ENCODE measurements around the gene LPIN3. TPM values are rescaled to one million over a fixed set of nuclear protein-coding genes. Genes with fewer than 3 reads are reported as not detected.

Gene LPIN3
- total and polyA plus RNA-seq, 2 of the 4 experiments (the other 2 are of a cell fraction), result 2.3 to 8.3 TPM

GRCh38 chr20:41363601-41364000 is 23.0 kb downstream of the LPIN3 start:
- Histone ChIP-seq H4K91ac (ENCODE audit: insufficient read depth, low read depth, low read length) (no peak overlapping the region), H3K79me1 (ENCODE audit: low read depth in 1 of 2, low read length in 2 of 2) (no peaks in the 10 kb centered on the region), H3K23ac (ENCODE audit: low read depth, low read length) (no peak overlapping the region), H3K9ac (ENCODE audit: low read depth, low read length) (no peak overlapping the region), H3K36me3 (ENCODE audit: control insufficient read depth, insufficient read depth, low read length) (no peaks in the 10 kb centered on the region), H3K56ac (ENCODE audit: extremely low read depth, insufficient read depth, low read length) (no peak overlapping the region), H2AK5ac (ENCODE audit: low read depth, low read length) (no peak overlapping the region), H4K8ac (ENCODE audit: low read depth in 2 of 2, low read length in 2 of 2) (no peak overlapping the region), H2BK15ac (ENCODE audit: low read depth, low read length) (no peak overlapping the region), H3K4me3 (ENCODE audit: insufficient read depth, low read depth, low read length) (no peak overlapping the region), H3K14ac (replicated peaks; ENCODE audit: low read depth, low read length) (no peak overlapping the region), H3K27me3 (ENCODE audit: control insufficient read depth, insufficient read depth, low read length) (peaks cover 45% of the 10 kb centered on the region), H3K9me3 (ENCODE audit: control insufficient read depth, insufficient read depth, low read length) (no peaks in the 10 kb centered on the region), H3K4me1 (ENCODE audit: control insufficient read depth, insufficient read depth, low read length) (no peaks in the 10 kb centered on the region), H2AFZ (replicated peaks; ENCODE audit: low read length, poor library complexity) (no peak overlapping the region), H2AK9ac (replicated peaks; ENCODE audit: low read depth, low read length, poor library complexity) (no peak overlapping the region), H4K20me1 (ENCODE audit: insufficient read depth, low read length) (peaks cover 4% of the 10 kb centered on the region; the same call in 1 of the 2 replicates), H3K4me2 (ENCODE audit: low read depth, low read length) (no peak overlapping the region), H4K5ac (ENCODE audit: low read depth, low read length) (no peak overlapping the region), H3K9me1 (ENCODE audit: insufficient read depth, low read length) (no peaks in the 10 kb centered on the region), H3K27ac (ENCODE audit: insufficient read depth, low read length) (no peak overlapping the region), H2BK20ac (ENCODE audit: low read depth, low read length) (no peak overlapping the region), H2BK120ac (ENCODE audit: low read depth, low read length) (no peak overlapping the region), H3K18ac (ENCODE audit: low read depth, low read length) (no peak overlapping the region), H3K4ac (ENCODE audit: low read depth, low read length) (no peak overlapping the region), H2BK5ac (ENCODE audit: low read depth, low read length, poor library complexity, severe bottlenecking) (no peak overlapping the region)
- dilution Hi-C loops (cut with HindIII; ENCODE audit: low sequenced_read_pairs, unreplicated experiment), result no loop called here
- DNase-seq, result no peak
- in situ Hi-C loops (cut with MboI; ENCODE audit: low sequenced_read_pairs), result no loop called here
- no TSS peak for BruUV-seq (replicated peaks)
- intact Hi-C loops (cut with micrococcal nuclease), result no loop called here
- TF ChIP-seq FOS (IDR thresholded peaks at IDR 0.05; ENCODE audit: low read depth, low read length), result no peak
- no peak for TF ChIP-seq RAD21 (IDR thresholded peaks at IDR 0.05; ENCODE audit: low read length)
- TF ChIP-seq RCOR1 (IDR thresholded peaks at IDR 0.05; ENCODE audit: insufficient replicate concordance, low read length), result no peak
- no peak for TF ChIP-seq SMC3 (IDR thresholded peaks at IDR 0.05; ENCODE audit: low read depth, low read length)
- TF ChIP-seq USF2 (IDR thresholded peaks at IDR 0.05; ENCODE audit: low read depth, low read length), result no peak
- TF ChIP-seq MAFK (IDR thresholded peaks at IDR 0.05; ENCODE audit: low read depth, low read length), result no peak
- TF ChIP-seq CTCF (conservative IDR thresholded peaks at IDR 0.05; ENCODE audit: low read depth, low read length), result no peak
- no peak for TF ChIP-seq NFE2L2 (IDR thresholded peaks at IDR 0.05; ENCODE audit: low read depth, low read length)
- no peak for TF ChIP-seq MXI1 (IDR thresholded peaks at IDR 0.05; ENCODE audit: borderline replicate concordance, low read depth, low read length)
- TF ChIP-seq RFX5 (IDR thresholded peaks at IDR 0.05; ENCODE audit: low read depth, low read length), result no peak
- no peak for TF ChIP-seq CEBPB (IDR thresholded peaks at IDR 0.05; ENCODE audit: low read depth, low read length)
- TF ChIP-seq POLR2A (IDR thresholded peaks at IDR 0.05; ENCODE audit: low read depth, low read length), result no peak
- no peak for TF ChIP-seq BHLHE40 (IDR thresholded peaks at IDR 0.05; ENCODE audit: low read depth, low read length)
- no peak for TF ChIP-seq CHD1 (IDR thresholded peaks at IDR 0.05; ENCODE audit: low read depth, low read length)
- no peak for TF ChIP-seq ELK1 (IDR thresholded peaks at IDR 0.05; ENCODE audit: borderline replicate concordance, low read depth, low read length)
- TF ChIP-seq MAZ (IDR thresholded peaks at IDR 0.05; ENCODE audit: borderline replicate concordance, low read depth, low read length), result no peak
- 92% methylated on average over 2 of the region's 7 CpGs; no CpG with 5 or more reads in 1 of the 2 experiments for WGBS, 2 experiments (ENCODE audit: extremely low coverage in 2 of 2, insufficient read length in 1 of 2)
- ChIA-PET POLR2A (ENCODE audit: unreplicated experiment) (no interaction called here), CTCF (no interaction called here)
- no peak for ATAC-seq (ENCODE audit: low read depth)

Data from IMR-90 (cell line).